Measurements from ENCODE around the gene RGL2.

Gene RGL2

GRCh38 chr6:33315793-33316602 lies 17.3 kb upstream of the RGL2 start:
- no peak for DNase-seq

- DNase-seq = no peak
Measured at GRCh38 chr6:33314943-33315792, 16.4 kb upstream of the RGL2 start.

GRCh38 chr6:33314515-33314942 lies 15.8 kb upstream of the RGL2 start:
- DNase-seq = peak; percentile 50

- DNase-seq = peak; percentile 50
Measured at GRCh38 chr6:33313709-33314514, 15.2 kb upstream of the RGL2 start, which contains the start of gene TAPBP. Gene TAPBP (minus strand): TSS chr6:33314078. CDS start chr6:33314041, 37 bp downstream.

GRCh38 chr6:33313105-33313708 lies 14.5 kb upstream of the RGL2 start:
- DNase-seq = peak; percentile 21

- peak; percentile 94 for DNase-seq
Measured at GRCh38 chr6:33312361-33313104, 13.8 kb upstream of the RGL2 start.

- DNase-seq = no peak
Measured at GRCh38 chr6:33306356-33306755, 7.6 kb upstream of the RGL2 start.

GRCh38 chr6:33305052-33305451 lies 6.3 kb upstream of the RGL2 start:
- DNase-seq = peak; percentile 34

GRCh38 chr6:33304216-33304615 lies 5.5 kb upstream of the RGL2 start:
- DNase-seq = no peak

GRCh38 chr6:33301877-33302276 lies 3.1 kb upstream of the RGL2 start:
- no peak for DNase-seq

GRCh38 chr6:33299237-33299944 lies 649 bp upstream of the RGL2 start:
- peak; percentile 90 for DNase-seq

- DNase-seq = peak; percentile 13
Measured at GRCh38 chr6:33297956-33298772, 578 bp downstream of the RGL2 start.

- no peak for DNase-seq
Measured at GRCh38 chr6:33297406-33297955, 1.3 kb downstream of the RGL2 start.

- DNase-seq = no peak
Measured at GRCh38 chr6:33296797-33297405, 1.8 kb downstream of the RGL2 start.

- no peak for DNase-seq
Measured at GRCh38 chr6:33295621-33296369, 2.9 kb downstream of the RGL2 start.

GRCh38 chr6:33294086-33294823 lies 4.5 kb downstream of the RGL2 start:
- DNase-seq = no peak

GRCh38 chr6:33292996-33293682 lies 5.6 kb downstream of the RGL2 start:
- DNase-seq = no peak

Data from NCI-H2171 treated with DMSO at 0.1 percent for 48 hours (cell line).